HT-29 (cell line): ENCODE data around the gene PCK1. TPM values are rescaled to one million over a fixed set of nuclear protein-coding genes. Genes with fewer than 3 reads are reported as not detected.
"Not testable (repeated sequence)": the region's sequence is repeated elsewhere in the genome, so short reads cannot be mapped to it uniquely, and the experiment has no call there.

Experiments used
- DNase-seq: peaks from one replicate; pipeline ENCODE4 v3.0.0-alpha.2; 2015; ENCODE audit warnings: low spot score
- total RNA-seq: library from RNA; depleted of rRNA; stranded (reverse); fragments of >200 nt; shearing (Covaris generic); gene quantifications from 2 replicates; pipeline ENCODE4 v1.2.3, GENCODE V29; 2014; rRNA removed

PCK1 gene
- 0.94 and 1.9 TPM in 2 replicates for total RNA-seq

- peak; percentile 88 for DNase-seq
These were observed at the start of gene PCK1 for GRCh38 chr20:57560554-57561355. PCK1 (plus strand) TSS chr20:57561110; CDS start chr20:57561412, 302 bp downstream.

GRCh38 chr20:57511709-57512108, 49.2 kb upstream of the PCK1 start:
- not testable (repeated sequence) for DNase-seq

GRCh38 chr20:57512432-57512831, 48.5 kb upstream of the PCK1 start:
- DNase-seq: no peak

DNA sequence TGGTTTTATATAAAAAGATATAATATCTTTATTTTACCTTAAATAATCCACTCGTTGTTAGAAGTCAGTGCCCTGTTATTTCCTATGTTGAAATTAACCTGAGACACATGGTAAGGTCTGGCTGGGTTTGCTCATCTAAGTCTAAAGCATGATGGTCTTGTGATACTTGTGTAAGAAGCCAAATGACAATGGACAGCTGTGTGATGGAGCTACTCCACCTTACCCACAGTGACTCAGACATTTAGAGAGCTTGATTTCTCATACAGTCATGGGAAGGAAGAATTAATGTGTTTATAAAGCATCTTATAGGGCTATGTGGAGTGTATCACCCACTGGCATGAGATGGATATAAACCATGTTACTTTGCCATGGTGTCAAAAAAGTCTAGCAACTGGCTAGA, 47.7 kb upstream of the PCK1 start:
- no peak for DNase-seq

GRCh38 chr20:57514273-57514751, 46.6 kb upstream of the PCK1 start:
- DNase-seq: peak; percentile 90

GRCh38 chr20:57517904-57518303, 43.0 kb upstream of the PCK1 start:
- DNase-seq: no peak

DNA sequence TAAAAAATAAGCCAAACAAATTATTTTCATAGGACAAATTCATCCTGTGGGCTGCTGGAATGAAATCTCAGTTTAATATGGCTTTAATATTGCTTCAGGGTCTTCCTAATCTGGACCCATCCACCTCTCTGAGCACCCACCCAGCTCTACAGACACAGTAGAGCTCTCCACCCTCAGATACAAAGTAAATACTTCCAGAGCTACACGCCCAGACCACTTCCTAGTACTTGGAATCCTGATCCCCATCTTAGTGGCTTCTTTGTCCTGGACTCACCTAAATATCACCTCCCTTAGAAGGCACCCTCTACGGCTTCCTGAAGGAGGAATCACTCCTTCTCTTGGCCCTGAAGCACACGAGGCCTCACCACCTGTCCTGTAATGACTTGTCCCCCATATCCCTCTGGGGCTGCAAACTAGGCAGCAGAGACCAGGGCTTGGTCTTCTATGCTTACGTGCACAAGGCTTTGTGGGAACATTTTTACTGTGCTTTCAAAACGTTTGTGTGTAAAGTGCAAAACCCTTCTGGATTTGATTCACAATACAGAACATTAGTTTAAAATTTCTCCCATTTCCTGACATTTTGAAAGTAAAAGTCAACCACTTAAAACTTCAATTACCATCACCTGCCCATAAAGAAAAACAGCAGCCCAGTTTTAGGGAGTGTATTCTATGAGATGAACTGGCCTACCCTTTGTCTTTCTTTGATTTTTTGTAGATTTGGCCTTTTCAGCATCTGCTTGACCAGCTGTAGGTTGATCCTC, 38.4 kb upstream of the PCK1 start:
- DNase-seq: no peak

GRCh38 chr20:57523782-57524181, 37.1 kb upstream of the PCK1 start:
- no peak for DNase-seq

DNA sequence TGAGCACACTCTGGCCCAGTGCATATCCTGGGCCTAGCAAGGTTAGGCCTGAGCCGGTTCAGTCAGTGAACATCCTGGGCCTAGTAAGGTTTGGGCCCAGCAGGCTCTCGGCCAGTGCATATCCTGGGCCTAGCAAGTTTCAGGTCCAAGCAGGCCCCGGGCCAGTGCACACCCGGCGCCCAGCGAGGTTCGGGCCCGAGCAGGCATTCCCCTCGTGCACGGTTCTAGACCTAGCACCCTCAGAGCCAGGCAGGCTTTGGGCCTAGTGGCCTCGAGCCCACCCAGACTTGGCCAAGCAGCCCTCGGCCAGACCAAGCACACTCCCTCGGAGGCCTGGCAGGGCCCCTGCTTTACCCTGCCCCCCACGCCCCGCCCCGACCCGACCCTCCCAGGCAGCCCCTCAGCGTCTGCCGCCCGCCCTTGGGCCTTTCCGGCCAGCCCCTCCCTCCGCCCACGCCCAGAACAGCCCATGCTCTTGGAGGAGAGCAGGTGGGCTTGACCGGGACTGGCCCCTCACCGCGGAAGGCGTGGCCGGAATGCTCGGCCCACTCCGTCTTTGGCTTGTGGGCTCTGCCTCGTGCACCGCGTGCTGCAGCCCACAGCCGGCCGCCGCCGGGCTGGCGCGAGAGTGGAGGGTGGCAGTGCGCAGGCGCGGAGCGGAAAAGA, 36.3 kb upstream of the PCK1 start, which contains the start of gene CTCFL:
CTCFL (minus strand) TSS at position 630 of the 666 bp plus-strand sequence. CDS start 935 bp downstream, outside the sequence.
- DNase-seq: no peak

GRCh38 chr20:57525328-57526086, 35.4 kb upstream of the PCK1 start:
- no peak for DNase-seq

DNA sequence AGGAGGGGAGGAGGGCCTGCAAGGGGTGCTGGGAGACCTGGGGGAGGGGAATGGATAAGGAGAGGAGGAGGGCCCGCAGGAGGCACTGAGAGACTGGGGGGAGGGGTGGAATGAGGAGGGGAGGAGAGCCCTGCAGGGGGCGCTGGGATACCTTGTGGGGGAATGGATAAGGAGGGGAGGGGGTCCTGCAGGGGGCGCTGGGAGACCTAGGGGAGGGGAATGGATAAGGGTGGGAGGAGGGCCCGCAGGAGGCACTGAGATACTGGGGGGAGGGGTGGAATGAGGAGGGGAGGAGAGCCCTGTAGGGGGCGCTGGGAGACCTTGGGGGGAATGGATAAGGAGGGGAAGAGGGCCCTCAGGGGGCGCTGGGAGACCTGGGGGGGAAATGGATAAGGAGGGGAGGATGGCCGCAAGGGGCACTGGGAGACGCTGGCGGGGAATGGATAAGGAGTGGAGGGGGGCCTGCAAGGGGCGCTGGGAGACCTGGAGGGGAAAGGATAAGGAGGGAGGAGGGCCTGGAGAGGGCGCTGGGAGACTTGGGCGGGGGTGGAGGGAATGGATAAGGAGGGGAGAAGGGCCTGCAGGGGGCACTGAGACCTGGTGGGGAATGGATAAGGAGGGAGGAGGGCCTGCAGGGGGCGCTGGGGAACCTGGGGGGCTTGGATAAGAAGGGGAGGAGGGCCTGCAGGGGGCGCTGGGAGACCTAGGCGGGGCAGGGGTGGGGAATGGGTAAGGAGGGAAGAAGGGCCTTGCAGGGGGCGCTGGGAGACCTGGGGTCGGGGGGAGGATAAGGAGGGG, 34.6 kb upstream of the PCK1 start:
- peak; percentile 14 for DNase-seq

GRCh38 chr20:57526885-57527460, 33.9 kb upstream of the PCK1 start:
- no peak for DNase-seq

DNA sequence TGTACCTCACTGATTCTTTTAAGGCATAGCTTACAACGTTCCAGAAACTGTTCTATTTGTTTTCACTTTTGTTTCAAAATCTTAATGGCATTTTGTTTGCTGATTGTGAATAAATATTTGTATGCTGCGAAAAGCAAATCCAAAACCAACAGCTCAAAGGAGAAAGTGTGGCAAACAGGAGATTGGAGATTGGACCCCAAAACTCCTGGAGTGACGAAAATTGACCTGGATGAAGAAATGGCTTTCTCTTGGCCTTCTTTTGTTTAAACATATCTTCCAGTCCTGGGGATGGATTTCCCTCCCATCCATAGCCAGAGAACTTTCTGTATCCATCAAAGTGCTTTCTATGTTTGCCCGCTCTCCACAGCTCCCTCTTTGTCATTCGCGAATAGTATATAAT, 33.2 kb upstream of the PCK1 start:
- DNase-seq: no peak

DNA sequence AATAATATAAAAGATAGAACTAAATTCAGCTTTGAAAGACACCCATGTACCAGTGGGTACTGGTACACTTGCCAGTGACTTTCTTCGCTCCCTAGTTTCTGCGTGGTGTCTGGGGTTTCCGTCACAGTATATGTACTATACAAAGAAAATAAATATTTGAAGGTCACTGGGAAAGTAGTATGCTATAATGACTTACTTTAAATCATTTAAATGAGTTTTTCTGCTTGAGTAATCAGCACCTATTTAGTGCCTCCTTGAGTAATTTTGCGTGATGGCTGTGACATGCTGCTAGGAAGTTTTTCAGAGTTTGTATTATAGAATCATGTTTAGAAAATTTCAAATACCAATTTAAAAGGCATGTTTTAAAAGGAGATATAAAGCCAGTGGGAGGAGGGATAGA, 32.8 kb upstream of the PCK1 start:
- DNase-seq: no peak

GRCh38 chr20:57529160-57529585, 31.7 kb upstream of the PCK1 start:
- no peak for DNase-seq

- no peak for DNase-seq
These were observed 31.1 kb upstream of the PCK1 start for GRCh38 chr20:57529810-57530209.

GRCh38 chr20:57530327-57530981, 30.5 kb upstream of the PCK1 start:
- DNase-seq: no peak

DNA sequence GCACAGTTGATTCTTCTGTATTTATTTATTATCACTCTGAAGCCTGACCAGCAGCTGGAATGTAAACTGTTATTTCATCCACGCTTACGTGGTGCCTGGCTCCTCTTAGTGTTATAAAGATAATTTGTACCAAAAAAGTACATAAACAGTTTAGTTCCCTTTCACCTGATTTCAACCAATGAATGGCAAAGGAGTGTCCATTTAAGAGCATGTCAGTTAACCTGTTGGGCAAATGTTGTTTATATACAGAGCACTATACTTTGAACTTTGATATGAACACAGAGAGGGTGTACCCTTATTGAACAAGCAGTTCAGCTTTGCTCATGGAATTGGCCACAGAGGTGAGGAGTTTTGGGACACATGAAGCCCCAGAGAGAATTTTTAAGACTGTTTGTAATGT, 28.8 kb upstream of the PCK1 start:
- no peak for DNase-seq

DNA sequence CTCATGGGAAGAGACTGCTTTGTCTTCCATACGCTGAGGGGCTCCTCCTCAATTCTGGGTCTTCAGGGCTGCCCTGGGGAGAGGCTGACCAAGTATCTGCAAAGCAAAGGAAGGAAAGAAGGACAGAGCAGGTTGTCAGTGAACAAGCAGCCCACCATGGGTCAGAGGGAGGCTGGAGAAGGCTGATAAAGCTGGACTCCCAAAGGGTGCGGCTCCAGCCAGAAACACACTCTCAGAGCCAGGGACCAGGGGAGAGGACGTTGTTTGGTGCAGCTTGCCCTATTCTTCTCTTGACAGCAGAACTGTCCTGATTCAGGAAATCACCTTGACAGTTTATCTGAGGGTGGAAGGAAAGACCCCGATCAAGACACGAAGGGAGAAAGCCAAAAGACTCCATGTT, 25.6 kb upstream of the PCK1 start:
- DNase-seq: no peak
